PC-9 (cell line): ENCODE measurements around the gene C7orf33. TPM values are rescaled to one million over a fixed set of nuclear protein-coding genes. Genes with fewer than 3 reads are reported as not detected.

Experiments used
- BruUV-seq: library from RNA; stranded (reverse); fragments of 400-500 nt; replicated peaks from 2 replicates; lab custom pipeline; 2021; lab: Mats Ljungman, UMichigan
- CTCF ChIA-PET: fragments of 300-600 bp; sonication (Branson Sonifier 250); formaldehyde crosslinking; loops from one replicate; lab custom pipeline; 2022; ENCODE audit warnings: antibody characterized with exemption; lab: Charles Lee
- POLR2A ChIA-PET: fragments of 300-600 bp; sonication (Branson Sonifier 250); formaldehyde crosslinking; loops from one replicate; lab custom pipeline; 2022; ENCODE audit warnings: antibody characterized with exemption; ENCODE audit not compliant: unreplicated experiment; lab: Charles Lee
- DNase-seq, 2 experiments: peaks; one replicate each; pipeline versions ENCODE4 v3.0.0 to v3.0.0-alpha.2; 2015 to 2022; ENCODE audit warnings: mixed read lengths in 1 of 2
- H2AFZ ChIP-seq: fragments of 200-600 bp; sonication (generic); 2 replicates; pipeline ENCODE4 v1.8.1; 2017; ENCODE audit warnings: antibody characterized with exemption
- H3F3A ChIP-seq: fragments of 200-600 bp; sonication (generic); 2 replicates; pipeline ENCODE4 v1.8.1; 2017; ENCODE audit warnings: antibody characterized with exemption, mild to moderate bottlenecking, low read depth; ENCODE audit not compliant: insufficient read depth
- H3K27ac ChIP-seq: fragments of 200-600 bp; sonication (generic); 2 replicates; pipeline ENCODE4 v1.6.1; 2016; ENCODE audit warnings: mixed run types
- H3K27me3 ChIP-seq: fragments of 200-600 bp; sonication (generic); 2 replicates; pipeline ENCODE4 v1.6.1; 2016; ENCODE audit warnings: low read depth, mixed run types; ENCODE audit not compliant: insufficient read depth
- H3K36me3 ChIP-seq: fragments of 200-600 bp; sonication (generic); 2 replicates; pipeline ENCODE4 v1.6.1; 2016; ENCODE audit warnings: low read depth, mixed run types
- H3K4me1 ChIP-seq: fragments of 200-600 bp; sonication (generic); replicated peaks from 2 replicates; pipeline ENCODE4 v1.6.1; 2016; ENCODE audit warnings: mixed run types; ENCODE audit not compliant: insufficient read depth
- H3K4me2 ChIP-seq: fragments of 200-600 bp; sonication (generic); 2 replicates; pipeline ENCODE4 v1.6.1; 2017; ENCODE audit warnings: mixed run types
- H3K4me3 ChIP-seq: fragments of 200-600 bp; sonication (generic); 2 replicates; pipeline ENCODE4 v1.6.1; 2016; ENCODE audit warnings: mixed run types
- H3K79me2 ChIP-seq: fragments of 200-600 bp; sonication (generic); 2 replicates; pipeline ENCODE4 v1.6.1; 2017; ENCODE audit warnings: low read depth, mixed run types
- H3K9me2 ChIP-seq: fragments of 200-600 bp; sonication (generic); 2 replicates; pipeline ENCODE4 v1.8.1; 2017; ENCODE audit warnings: mild to moderate bottlenecking; ENCODE audit not compliant: insufficient read depth
- H3K9me3 ChIP-seq: fragments of 200-600 bp; sonication (generic); 2 replicates; pipeline ENCODE4 v1.8.1; 2016; ENCODE audit warnings: low read depth; ENCODE audit not compliant: insufficient read depth
- H4K20me1 ChIP-seq: fragments of 200-600 bp; sonication (generic); 2 replicates; pipeline ENCODE4 v1.8.1; 2017; ENCODE audit not compliant: insufficient read depth
- CTCF ChIP-seq: fragments of 200-600 bp; sonication (generic); conservative IDR thresholded peaks from 2 replicates; pipeline ENCODE4 v1.6.1; 2017; ENCODE audit warnings: mixed run types, antibody characterized with exemption, mild to moderate bottlenecking, moderate library complexity
- EZH2 ChIP-seq: fragments of 200-600 bp; sonication (generic); IDR thresholded peaks from 2 replicates; pipeline ENCODE4 v1.8.0; 2017; ENCODE audit warnings: antibody characterized with exemption, low read depth
- intact Hi-C: fragments of 100-400 bp; cut with micrococcal nuclease; formaldehyde crosslinking; loops from one replicate; pipeline ENCODE4 v1.10.0; 2022; ENCODE audit not compliant: unreplicated experiment
- total RNA-seq: library from RNA; stranded (reverse); gene quantifications from 2 replicates; pipeline ENCODE4 v1.2.3, GENCODE V29; 2021

The C7orf33 gene
- total RNA-seq, 1 experiment from 2014 or later, result not detected

DNA sequence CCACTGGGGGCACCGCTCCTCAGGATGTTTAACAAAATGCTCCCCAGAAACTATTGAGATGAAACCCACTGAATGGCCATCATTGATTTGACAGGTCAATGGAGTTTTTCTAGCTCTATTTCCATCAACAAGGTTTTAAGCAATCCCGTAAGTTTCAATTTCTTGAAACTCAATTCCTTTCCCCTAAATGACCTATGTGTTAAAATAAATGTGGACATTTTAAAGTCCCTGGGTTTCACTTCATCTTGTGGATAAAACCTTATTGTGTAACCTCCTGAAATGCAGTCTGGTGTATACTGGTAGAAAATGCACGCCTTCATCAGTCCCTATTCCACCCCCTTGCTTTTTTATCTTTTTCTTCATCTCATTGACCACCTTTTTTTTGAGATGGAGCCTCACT is 8.9 kb upstream of the C7orf33 start:
- CTCF ChIA-PET, result interaction anchor here (0.6 kb wide), 2 partner anchors 24 to 112 kb away, joined by 4 to 5 read pairs; no protein-coding TSS in a partner anchor
- H3K36me3 ChIP-seq, result no peaks in the 10 kb centered on the region
- H3K9me3 ChIP-seq, result no peaks in the 10 kb centered on the region
- intact Hi-C loops, result no loop called here
- no peak for TF ChIP-seq CTCF
- no peak for TF ChIP-seq EZH2
- no peaks in the 10 kb centered on the region for H3K4me1 ChIP-seq
- H3K9me2 ChIP-seq, result no peaks in the 10 kb centered on the region
- no peak for DNase-seq
- no peak overlapping the region for H3K27ac ChIP-seq
- H3K27me3 ChIP-seq, result peaks cover 10% of the 10 kb centered on the region; the same call in 1 of the 2 replicates
- no peaks in the 10 kb centered on the region for H4K20me1 ChIP-seq
- no peak overlapping the region for H3K4me2 ChIP-seq
- H3K79me2 ChIP-seq, result no peaks in the 10 kb centered on the region
- POLR2A ChIA-PET, result no interaction called here
- no peak overlapping the region for H2AFZ ChIP-seq
- H3K4me3 ChIP-seq, result no peak overlapping the region
- H3F3A ChIP-seq, result no peaks in the 10 kb centered on the region
- no TSS peak for BruUV-seq

DNA sequence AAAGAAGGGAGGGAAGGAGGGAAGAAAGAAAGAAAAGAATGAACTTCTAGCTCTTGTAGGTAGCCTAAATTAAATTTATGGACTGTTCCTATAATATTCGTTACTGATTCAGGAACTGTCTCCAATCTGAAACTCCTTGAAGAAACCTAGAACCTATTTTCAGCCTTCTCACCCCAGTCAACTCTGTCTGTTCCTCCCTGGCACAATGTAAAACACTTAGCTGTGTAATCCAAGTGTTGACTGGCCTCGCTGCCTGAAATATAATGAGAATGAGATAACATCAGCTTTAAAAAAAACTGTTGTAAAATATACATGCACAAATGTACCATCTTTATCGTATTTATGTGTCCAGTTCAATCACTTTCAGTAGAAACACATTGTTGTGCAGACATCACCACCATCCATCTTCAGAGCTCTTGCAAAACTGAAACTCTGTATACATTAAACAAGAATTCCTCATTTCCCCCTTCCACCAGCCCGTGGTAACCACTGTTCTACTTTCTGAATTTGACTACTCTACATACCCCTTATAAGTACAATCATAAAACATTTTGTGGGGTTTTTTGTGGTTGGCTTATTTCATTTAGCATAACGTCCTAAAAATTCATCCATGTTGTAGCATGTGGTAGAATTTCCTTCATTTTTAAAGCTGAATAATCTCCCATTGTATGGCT is 6.3 kb upstream of the C7orf33 start:
- H2AFZ ChIP-seq, result no peak overlapping the region
- intact Hi-C loops, result no loop called here
- POLR2A ChIA-PET, result interaction anchor here (0.9 kb wide), 1 partner anchor 508 kb away, joined by 6 read pairs; no protein-coding TSS in a partner anchor
- H3K79me2 ChIP-seq, result no peaks in the 10 kb centered on the region
- no peaks in the 10 kb centered on the region for H3K9me2 ChIP-seq
- no TSS peak for BruUV-seq
- H3K27ac ChIP-seq, result no peak overlapping the region
- H4K20me1 ChIP-seq, result no peaks in the 10 kb centered on the region
- peaks cover 26% of the 10 kb centered on the region for H3K27me3 ChIP-seq
- no peaks in the 10 kb centered on the region for H3F3A ChIP-seq
- H3K4me2 ChIP-seq, result no peak overlapping the region
- H3K4me3 ChIP-seq, result no peak overlapping the region
- H3K9me3 ChIP-seq, result no peaks in the 10 kb centered on the region
- no peak for TF ChIP-seq EZH2
- no peak for TF ChIP-seq CTCF
- H3K4me1 ChIP-seq, result no peaks in the 10 kb centered on the region
- no peak for DNase-seq
- CTCF ChIA-PET, result no interaction called here
- no peaks in the 10 kb centered on the region for H3K36me3 ChIP-seq

DNA sequence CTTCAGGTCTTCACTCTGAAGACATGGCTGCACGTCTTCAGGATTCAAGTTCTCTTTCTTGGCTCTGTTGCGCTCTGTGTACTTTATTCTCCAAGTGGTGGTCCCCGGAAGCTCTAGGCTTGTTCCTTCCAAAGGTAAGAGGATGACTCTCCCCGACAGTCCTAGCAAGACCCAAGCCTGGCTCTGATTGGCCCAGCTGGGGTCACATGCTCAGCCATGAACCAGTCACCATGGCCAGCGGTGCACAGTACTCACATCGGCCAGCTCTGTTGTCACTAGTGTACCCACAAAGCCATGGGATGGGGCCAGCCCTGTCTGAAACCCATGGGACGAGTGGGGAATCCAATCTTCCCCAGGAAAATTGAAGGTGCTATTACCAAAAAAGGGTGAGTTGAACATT is 5.2 kb upstream of the C7orf33 start:
- TF ChIP-seq CTCF, result no peak
- TF ChIP-seq EZH2, result no peak
- Histone ChIP-seq H3K4me1 (no peaks in the 10 kb centered on the region), H3K79me2 (no peaks in the 10 kb centered on the region), H3K4me2 (no peak overlapping the region), H2AFZ (no peak overlapping the region), H3K9me2 (no peaks in the 10 kb centered on the region; the same call in 1 of the 2 replicates), H3K4me3 (no peak overlapping the region), H3K9me3 (no peaks in the 10 kb centered on the region), H3F3A (no peaks in the 10 kb centered on the region), H4K20me1 (no peaks in the 10 kb centered on the region), H3K27me3 (peaks cover 29% of the 10 kb centered on the region), H3K36me3 (no peaks in the 10 kb centered on the region), H3K27ac (no peak overlapping the region)
- BruUV-seq, result no TSS peak
- CTCF ChIA-PET, result no interaction called here
- no peak for DNase-seq
- intact Hi-C loops, result no loop called here
- POLR2A ChIA-PET, result no interaction called here
